Type B pancreatic cell (in vitro differentiated cells): Measurements from ENCODE around the gene ARHGAP30. TPM values are rescaled to one million over a fixed set of nuclear protein-coding genes. Genes with fewer than 3 reads are reported as not detected.
"Not testable (repeated sequence)": the region's sequence is repeated elsewhere in the genome, so short reads cannot be mapped to it uniquely, and the experiment has no call there.

ENCODE experiments used
- DNase-seq: peaks from one replicate; pipeline ENCODE4 v3.0.0; 2021; ENCODE audit warnings: mixed read lengths; ENCODE audit not compliant: unreplicated experiment; ENCODE audit errors: extremely low spot score
- H3K27ac Mint-ChIP-seq: 2 replicates; pipeline ENCODE4 v1.8.0; 2021; ENCODE audit warnings: mild to moderate bottlenecking, mixed read lengths
- H3K27me3 Mint-ChIP-seq: 2 replicates; pipeline ENCODE4 v1.8.0; 2021; ENCODE audit warnings: mixed read lengths
- H3K36me3 Mint-ChIP-seq: 2 replicates; pipeline ENCODE4 v1.8.0; 2021; ENCODE audit warnings: mixed read lengths
- H3K4me1 Mint-ChIP-seq: one replicate; pipeline ENCODE4 v1.8.0; 2021; ENCODE audit warnings: mixed read lengths; ENCODE audit not compliant: unreplicated experiment
- H3K4me3 Mint-ChIP-seq: 2 replicates; pipeline ENCODE4 v1.8.0; 2021; ENCODE audit warnings: mild to moderate bottlenecking, mixed read lengths
- H3K9me3 Mint-ChIP-seq: 2 replicates; pipeline ENCODE4 v1.8.0; 2021; ENCODE audit warnings: mixed read lengths
- long read RNA-seq: library from polyadenylated mRNA; unstranded; transcript quantifications from one replicate; pipeline ENCODE4 v2.0.0, GENCODE V29; 2020
- total RNA-seq: library from RNA; stranded (reverse); gene quantifications from 2 replicates; pipeline ENCODE4 v1.2.1, GENCODE V29; 2021; ENCODE audit warnings: low replicate concordance
- TF ChIP-seq, protein P1 (sequence below): fragments of 200-600 bp; sonication (generic); conservative IDR thresholded peaks from 2 replicates; pipeline ENCODE4 v1.5.0; 2021; ENCODE audit warnings: antibody characterized with exemption, mild to moderate bottlenecking

The ARHGAP30 gene
- 1.3 and 3.3 TPM in 2 replicates for total RNA-seq
- long read RNA-seq, partial matches to known transcripts = 2 of 7 reads
- long read RNA-seq, other reads (novel, unspliced or antisense) = 5 of 7 reads

DNA sequence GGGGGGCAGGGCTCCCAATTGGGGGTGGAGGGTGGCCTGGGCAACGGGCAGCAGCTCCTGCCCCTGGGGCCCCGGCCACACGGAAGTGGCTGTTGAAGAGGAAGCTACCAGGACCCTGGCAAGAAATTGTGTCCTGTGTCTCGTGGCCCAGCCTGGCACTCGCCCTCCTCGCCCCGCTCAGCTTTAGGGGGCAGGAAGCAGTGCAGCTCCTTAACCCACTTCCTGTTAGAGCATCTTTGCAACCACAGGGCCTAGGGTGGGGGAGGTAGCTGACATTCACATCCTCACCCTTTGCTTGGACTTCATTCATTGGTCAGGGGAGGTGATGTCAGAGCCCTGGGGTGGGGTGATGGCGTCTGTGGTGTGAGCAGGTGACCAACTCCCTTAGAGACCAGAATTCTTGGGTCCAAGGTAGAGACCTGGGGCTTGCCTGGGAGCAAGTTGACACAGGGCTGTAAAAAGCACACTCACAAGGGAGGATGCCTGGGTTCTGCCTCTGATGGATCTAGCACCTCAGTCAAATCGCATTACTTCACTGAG, at the start of gene ARHGAP30:
Gene ARHGAP30, minus strand, starts transcription at position 161 of the 540 bp plus-strand sequence. CDS start 267 bp downstream, outside the sequence.
- Mint-ChIP-seq H3K4me3 (peak within 1 kb of the TSS; percentile 67), H3K36me3 (peaks cover 4% of the 10 kb centered on the region), H3K4me1 (no peaks in the 10 kb centered on the region), H3K27me3 (peaks cover 3% of the 10 kb centered on the region), H3K9me3 (no peaks in the 10 kb centered on the region), H3K27ac (peak within 1 kb of the TSS; percentile 86)
- DNase-seq = no peak
- TF ChIP-seq, protein P1, sequence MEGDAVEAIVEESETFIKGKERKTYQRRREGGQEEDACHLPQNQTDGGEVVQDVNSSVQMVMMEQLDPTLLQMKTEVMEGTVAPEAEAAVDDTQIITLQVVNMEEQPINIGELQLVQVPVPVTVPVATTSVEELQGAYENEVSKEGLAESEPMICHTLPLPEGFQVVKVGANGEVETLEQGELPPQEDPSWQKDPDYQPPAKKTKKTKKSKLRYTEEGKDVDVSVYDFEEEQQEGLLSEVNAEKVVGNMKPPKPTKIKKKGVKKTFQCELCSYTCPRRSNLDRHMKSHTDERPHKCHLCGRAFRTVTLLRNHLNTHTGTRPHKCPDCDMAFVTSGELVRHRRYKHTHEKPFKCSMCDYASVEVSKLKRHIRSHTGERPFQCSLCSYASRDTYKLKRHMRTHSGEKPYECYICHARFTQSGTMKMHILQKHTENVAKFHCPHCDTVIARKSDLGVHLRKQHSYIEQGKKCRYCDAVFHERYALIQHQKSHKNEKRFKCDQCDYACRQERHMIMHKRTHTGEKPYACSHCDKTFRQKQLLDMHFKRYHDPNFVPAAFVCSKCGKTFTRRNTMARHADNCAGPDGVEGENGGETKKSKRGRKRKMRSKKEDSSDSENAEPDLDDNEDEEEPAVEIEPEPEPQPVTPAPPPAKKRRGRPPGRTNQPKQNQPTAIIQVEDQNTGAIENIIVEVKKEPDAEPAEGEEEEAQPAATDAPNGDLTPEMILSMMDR = no peak

GRCh38 chr1:161117759-161118581, 48.3 kb upstream of the ARHGAP30 start, which contains the start of the genes NIT1 and PFDN2:
Gene NIT1 (plus strand): TSS chr1:161118105. CDS start chr1:161118177, 72 bp downstream.
Gene PFDN2 (minus strand): TSS chr1:161118037. CDS start chr1:161118026, 11 bp downstream.
- Mint-ChIP-seq H3K36me3 (peaks cover 19% of the 10 kb centered on the region), H3K9me3 (no peaks in the 10 kb centered on the region), H3K4me1 (peaks cover 40% of the 10 kb centered on the region), H3K4me3 (peak within 1 kb of the TSS; percentile 95), H3K27me3 (no peaks in the 10 kb centered on the region), H3K27ac (peak within 1 kb of the TSS; percentile 94)
- TF ChIP-seq, protein P1 = no peak
- DNase-seq = peak; percentile 90

DNA sequence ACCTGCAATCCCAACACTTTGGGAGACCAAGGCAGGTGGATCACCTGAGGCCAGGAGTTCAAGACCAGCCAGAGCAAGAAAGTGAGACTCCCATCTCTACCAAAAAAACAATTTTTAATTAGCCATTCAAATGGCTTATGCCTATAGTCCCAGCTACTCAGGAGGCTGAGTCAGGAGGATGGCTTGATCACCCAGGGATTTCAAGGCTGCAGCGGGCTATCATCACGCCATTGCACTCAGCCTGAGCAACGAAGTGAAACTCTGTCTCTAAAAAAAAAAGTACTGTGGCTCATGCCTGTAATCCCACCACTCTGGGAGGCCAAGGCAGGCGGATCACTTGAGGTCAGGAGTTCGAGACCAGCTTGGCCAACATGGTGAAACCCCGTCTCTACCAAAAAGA, 46.3 kb upstream of the ARHGAP30 start:
- H3K4me1 Mint-ChIP-seq = peaks cover 41% of the 10 kb centered on the region
- H3K4me3 Mint-ChIP-seq = peak overlapping the region; percentile 68
- H3K36me3 Mint-ChIP-seq = peaks cover 13% of the 10 kb centered on the region
- not testable (repeated sequence) for H3K9me3 Mint-ChIP-seq, H3K27me3 Mint-ChIP-seq, DNase-seq
- H3K27ac Mint-ChIP-seq = peak overlapping the region; percentile 17

DNA sequence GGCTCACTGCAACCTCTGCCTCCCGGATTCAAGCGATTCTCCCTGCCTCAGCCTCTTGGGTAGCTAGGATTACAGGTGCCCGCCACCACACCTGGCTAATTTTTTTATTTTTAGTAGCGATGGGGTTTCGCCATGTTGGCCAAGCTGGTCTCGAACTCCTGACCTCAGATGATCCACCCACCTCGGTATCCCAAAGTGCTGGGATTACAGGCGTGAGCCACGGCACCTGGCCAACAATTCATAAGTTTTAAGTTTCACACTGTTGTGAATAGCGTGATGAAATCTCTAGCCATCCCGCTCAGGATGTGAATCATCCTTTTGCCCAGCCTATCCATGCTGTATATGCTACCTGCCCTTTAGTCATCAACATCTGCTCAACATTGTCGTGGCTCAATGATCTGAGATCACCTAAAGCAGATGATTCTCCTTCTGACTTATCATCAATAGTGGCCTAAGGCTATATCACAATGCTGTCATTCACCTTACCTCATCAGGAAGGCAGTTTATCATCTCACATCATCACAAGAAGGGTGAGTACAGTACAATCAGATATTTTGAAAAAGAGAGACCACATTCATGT, 45.5 kb upstream of the ARHGAP30 start:
- DNase-seq = no peak
- no peaks in the 10 kb centered on the region for H3K9me3 Mint-ChIP-seq
- H3K27me3 Mint-ChIP-seq = no peaks in the 10 kb centered on the region
- TF ChIP-seq, protein P1 = no peak
- peak overlapping the region; percentile 17 for H3K27ac Mint-ChIP-seq
- peaks cover 12% of the 10 kb centered on the region for H3K36me3 Mint-ChIP-seq
- peak overlapping the region; percentile 65 for H3K4me3 Mint-ChIP-seq
- H3K4me1 Mint-ChIP-seq = peaks cover 39% of the 10 kb centered on the region

DNA sequence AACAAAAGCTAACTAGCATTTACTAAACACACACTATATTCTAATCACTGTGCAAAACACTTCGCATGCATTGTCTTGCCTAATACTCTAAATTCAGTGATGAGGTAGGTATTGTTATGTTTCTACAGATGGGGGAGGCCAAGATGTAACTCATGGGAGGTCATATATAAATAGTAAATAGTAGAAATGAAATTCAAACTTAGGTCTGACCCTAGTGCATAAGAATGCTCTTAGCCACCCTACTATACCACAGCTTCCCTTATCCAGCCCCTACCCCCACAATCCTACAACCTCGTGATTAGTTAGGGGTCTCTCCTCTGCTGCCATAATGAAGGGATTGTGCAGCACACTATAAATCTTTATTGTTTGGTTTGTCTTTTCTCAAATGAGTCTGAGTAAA, 44.9 kb upstream of the ARHGAP30 start:
- TF ChIP-seq, protein P1 = no peak
- Mint-ChIP-seq H3K27ac (no peak overlapping the region), H3K4me3 (no peak overlapping the region)

More for the DNA sequence above, 44.9 kb upstream of the ARHGAP30 start:
- no peaks in the 10 kb centered on the region for H3K27me3 Mint-ChIP-seq
- DNase-seq = no peak
- H3K9me3 Mint-ChIP-seq = no peaks in the 10 kb centered on the region
- H3K36me3 Mint-ChIP-seq = peaks cover 9% of the 10 kb centered on the region
- peaks cover 32% of the 10 kb centered on the region for H3K4me1 Mint-ChIP-seq
